Activated naive CD8-positive, alpha-beta T cell treated with anti-CD3 and anti-CD28 coated beads, Interleukin-2, amount 10 ng/mL, durations not matched to agents 7 days and 5 days (primary cell): Measurements from ENCODE around the gene GIMAP1. TPM values are rescaled to one million over a fixed set of nuclear protein-coding genes. Genes with fewer than 3 reads are reported as not detected.
A peak's percentile ranks its signal among the peaks of the same experiment; 100 is the strongest.

ENCODE experiments used
- ATAC-seq: fragments of 150-1000 bp; cut with Tn5 transposase; one replicate; pipeline ENCODE4 v1.10.0; 2021; ENCODE audit warnings: low read depth, moderate library complexity
- POLR2A ChIA-PET: fragments of 350-600 bp; sonication (Branson Sonifier 250); formaldehyde crosslinking; loops from one replicate; lab custom pipeline; 2021; ENCODE audit warnings: antibody characterized with exemption; lab: Charles Lee
- DNase-seq: peaks from one replicate; pipeline ENCODE4 v3.0.0; 2021
- H3K27ac Mint-ChIP-seq: one replicate; pipeline ENCODE4 v1.8.0; 2022; ENCODE audit warnings: mild to moderate bottlenecking, mixed read lengths
- H3K27me3 Mint-ChIP-seq: one replicate; pipeline ENCODE4 v1.8.0; 2022; ENCODE audit warnings: mild to moderate bottlenecking, moderate library complexity, mixed read lengths
- H3K36me3 Mint-ChIP-seq: one replicate; pipeline ENCODE4 v1.8.0; 2021; ENCODE audit warnings: mild to moderate bottlenecking, mixed read lengths
- H3K4me1 Mint-ChIP-seq: one replicate; pipeline ENCODE4 v1.8.0; 2021; ENCODE audit warnings: mixed read lengths
- H3K4me3 Mint-ChIP-seq: one replicate; pipeline ENCODE4 v1.8.0; 2022; ENCODE audit warnings: mild to moderate bottlenecking, moderate library complexity, mixed read lengths
- H3K9me3 Mint-ChIP-seq: one replicate; pipeline ENCODE4 v1.8.0; 2021; ENCODE audit warnings: mixed read lengths
- total RNA-seq, 2 experiments: library from RNA; stranded (reverse); gene quantifications; one replicate each; pipeline ENCODE4 v1.2.3, GENCODE V29; 2021

GIMAP1 gene
- total RNA-seq, 2 experiments from 2014 or later = 42.1 to 43.0 TPM

GRCh38 chr7:150695654-150696053, 20.8 kb upstream of the GIMAP1 start:
- no peak overlapping the region for H3K4me3 Mint-ChIP-seq
- H3K27ac Mint-ChIP-seq = peak overlapping the region; percentile 54

GRCh38 chr7:150703209-150703608, 13.2 kb upstream of the GIMAP1 start:
- Mint-ChIP-seq H3K27me3 (no peaks in the 10 kb centered on the region), H3K27ac (no peak overlapping the region), H3K4me1 (peaks cover 4% of the 10 kb centered on the region), H3K9me3 (peaks cover 41% of the 10 kb centered on the region), H3K36me3 (peaks cover 62% of the 10 kb centered on the region), H3K4me3 (no peak overlapping the region)
- DNase-seq (no peak), ATAC-seq (no peak)
- POLR2A ChIA-PET = interaction anchor here (1.7 kb wide), 1 partner anchor 12 kb away, joined by 5 read pairs; no protein-coding TSS in a partner anchor

More at GRCh38 chr7:150695654-150696053, 20.8 kb upstream of the GIMAP1 start:
- H3K36me3 Mint-ChIP-seq = peaks cover 74% of the 10 kb centered on the region
- POLR2A ChIA-PET = no interaction called here
- H3K27me3 Mint-ChIP-seq = no peaks in the 10 kb centered on the region
- no peak for DNase-seq
- peaks cover 46% of the 10 kb centered on the region for H3K9me3 Mint-ChIP-seq
- peaks cover 18% of the 10 kb centered on the region for H3K4me1 Mint-ChIP-seq
- no peak for ATAC-seq

- peak overlapping the region; percentile 84 for H3K4me3 Mint-ChIP-seq
- H3K27ac Mint-ChIP-seq = peak overlapping the region; percentile 87
- H3K27me3 Mint-ChIP-seq = no peaks in the 10 kb centered on the region
- H3K36me3 Mint-ChIP-seq = peaks cover 52% of the 10 kb centered on the region
- POLR2A ChIA-PET = interaction anchor here (1.0 to 4.2 kb wide), 17 partner anchors 12 to 266 kb away, joined by 3 to 33 read pairs (median 9); partner anchors contain the start of genes GIMAP2, GIMAP5 and GIMAP7
- peaks cover 38% of the 10 kb centered on the region for H3K4me1 Mint-ChIP-seq
- ATAC-seq (peak; percentile 32), DNase-seq (no peak)
- peaks cover 18% of the 10 kb centered on the region for H3K9me3 Mint-ChIP-seq
Measured at GRCh38 chr7:150715293-150715692, 1.1 kb upstream of the GIMAP1 start.

GRCh38 chr7:150715738-150716137, 675 bp upstream of the GIMAP1 start:
- Mint-ChIP-seq H3K9me3 (peaks cover 18% of the 10 kb centered on the region), H3K4me1 (peaks cover 38% of the 10 kb centered on the region), H3K36me3 (peaks cover 54% of the 10 kb centered on the region), H3K4me3 (peak overlapping the region; percentile 84), H3K27me3 (no peaks in the 10 kb centered on the region), H3K27ac (peak overlapping the region; percentile 87)
- no peak for DNase-seq
- POLR2A ChIA-PET = interaction anchor here (0.5 to 4.2 kb wide), 29 partner anchors 12 to 267 kb away, joined by 3 to 37 read pairs (median 5); partner anchors contain the start of genes GIMAP2, GIMAP5, GIMAP6 and GIMAP7
- no peak for ATAC-seq

- Mint-ChIP-seq H3K27ac (peak overlapping the region; percentile 87), H3K4me3 (peak overlapping the region; percentile 84), H3K27me3 (no peaks in the 10 kb centered on the region), H3K4me1 (peaks cover 45% of the 10 kb centered on the region), H3K9me3 (peaks cover 18% of the 10 kb centered on the region), H3K36me3 (peaks cover 66% of the 10 kb centered on the region)
- POLR2A ChIA-PET = interaction anchor here (0.6 to 4.2 kb wide), 18 partner anchors 8 to 284 kb away, joined by 3 to 37 read pairs (median 8); partner anchors contain the start of genes GIMAP2, GIMAP5 and GIMAP7
- DNase-seq (no peak), ATAC-seq (no peak)
Measured at GRCh38 chr7:150716939-150717338, 526 bp downstream of the GIMAP1 start.

- H3K4me1 Mint-ChIP-seq = peaks cover 53% of the 10 kb centered on the region
- H3K36me3 Mint-ChIP-seq = peaks cover 68% of the 10 kb centered on the region
- no peak for DNase-seq
- H3K4me3 Mint-ChIP-seq = peak overlapping the region; percentile 84
- H3K9me3 Mint-ChIP-seq = peaks cover 11% of the 10 kb centered on the region
- H3K27me3 Mint-ChIP-seq = no peaks in the 10 kb centered on the region
- ATAC-seq = no peak
- H3K27ac Mint-ChIP-seq = peak overlapping the region; percentile 87
- POLR2A ChIA-PET = interaction anchor here (0.7 to 4.2 kb wide), 16 partner anchors 10 to 285 kb away, joined by 3 to 37 read pairs (median 6); partner anchors contain the start of genes GIMAP2, GIMAP4, GIMAP5 and GIMAP6
Measured at GRCh38 chr7:150717814-150718420, 1.5 kb downstream of the GIMAP1 start.

GRCh38 chr7:150719436-150719835, 3.0 kb downstream of the GIMAP1 start:
- Mint-ChIP-seq H3K36me3 (peaks cover 73% of the 10 kb centered on the region), H3K4me1 (peaks cover 62% of the 10 kb centered on the region), H3K27me3 (no peaks in the 10 kb centered on the region), H3K4me3 (peak overlapping the region; percentile 84), H3K9me3 (peaks cover 6% of the 10 kb centered on the region), H3K27ac (peak overlapping the region; percentile 78)
- ATAC-seq (no peak), DNase-seq (no peak)
- POLR2A ChIA-PET = interaction anchor here (0.8 kb wide), 1 partner anchor 90 kb away, joined by 3 read pairs; no protein-coding TSS in a partner anchor

- no peak for DNase-seq
- Mint-ChIP-seq H3K9me3 (peaks cover 6% of the 10 kb centered on the region), H3K27ac (peak overlapping the region; percentile 78), H3K4me1 (peaks cover 58% of the 10 kb centered on the region), H3K36me3 (peaks cover 79% of the 10 kb centered on the region), H3K4me3 (peak overlapping the region; percentile 84), H3K27me3 (no peaks in the 10 kb centered on the region)
- ATAC-seq = no peak
- POLR2A ChIA-PET = interaction anchor here (1.1 to 4.2 kb wide), 2 partner anchors 12 to 205 kb away, joined by 5 to 23 read pairs; partner anchors contain the start of gene GIMAP7
Measured at GRCh38 chr7:150719960-150720891, 3.8 kb downstream of the GIMAP1 start.

- H3K4me1 Mint-ChIP-seq = peaks cover 57% of the 10 kb centered on the region
- POLR2A ChIA-PET = interaction anchor here (4.2 kb wide), 1 partner anchor 10 kb away, joined by 23 read pairs; no protein-coding TSS in a partner anchor
- H3K4me3 Mint-ChIP-seq = peak overlapping the region; percentile 61
- peaks cover 89% of the 10 kb centered on the region for H3K36me3 Mint-ChIP-seq
- DNase-seq (no peak), ATAC-seq (peak; percentile 13)
- H3K9me3 Mint-ChIP-seq = peaks cover 14% of the 10 kb centered on the region
- H3K27me3 Mint-ChIP-seq = no peaks in the 10 kb centered on the region
- peak overlapping the region; percentile 39 for H3K27ac Mint-ChIP-seq
Measured at GRCh38 chr7:150721970-150722373, 5.6 kb downstream of the GIMAP1 start.

- POLR2A ChIA-PET = interaction anchor here (1.2 to 4.2 kb wide), 3 partner anchors 10 to 271 kb away, joined by 3 to 23 read pairs (median 5); partner anchors contain the start of gene GIMAP5
- DNase-seq (no peak), ATAC-seq (peak; percentile 23)
- H3K27me3 Mint-ChIP-seq = no peaks in the 10 kb centered on the region
- peaks cover 16% of the 10 kb centered on the region for H3K9me3 Mint-ChIP-seq
- H3K4me1 Mint-ChIP-seq = peaks cover 58% of the 10 kb centered on the region
- H3K27ac Mint-ChIP-seq = peak overlapping the region; percentile 39
- peaks cover 91% of the 10 kb centered on the region for H3K36me3 Mint-ChIP-seq
- peak overlapping the region; percentile 61 for H3K4me3 Mint-ChIP-seq
Measured at GRCh38 chr7:150722431-150722931, 6.1 kb downstream of the GIMAP1 start.

- no peak for ATAC-seq
- H3K4me3 Mint-ChIP-seq = peak overlapping the region; percentile 61
- POLR2A ChIA-PET = interaction anchor here (0.7 to 4.2 kb wide), 4 partner anchors 9 to 273 kb away, joined by 3 to 23 read pairs (median 4); partner anchors contain the start of genes GIMAP5 and GIMAP8
- no peak for DNase-seq
- H3K36me3 Mint-ChIP-seq = peaks cover 93% of the 10 kb centered on the region
- peaks cover 56% of the 10 kb centered on the region for H3K4me1 Mint-ChIP-seq
- no peaks in the 10 kb centered on the region for H3K27me3 Mint-ChIP-seq
- H3K27ac Mint-ChIP-seq = peak overlapping the region; percentile 57
- peaks cover 22% of the 10 kb centered on the region for H3K9me3 Mint-ChIP-seq
Measured at GRCh38 chr7:150723467-150723866, 7.1 kb downstream of the GIMAP1 start.

GRCh38 chr7:150727381-150727780, 11.0 kb downstream of the GIMAP1 start:
- ATAC-seq (no peak), DNase-seq (no peak)
- Mint-ChIP-seq H3K4me3 (no peak overlapping the region), H3K9me3 (peaks cover 30% of the 10 kb centered on the region), H3K4me1 (peaks cover 53% of the 10 kb centered on the region), H3K27ac (peak overlapping the region; percentile 3), H3K36me3 (peaks cover 71% of the 10 kb centered on the region), H3K27me3 (no peaks in the 10 kb centered on the region)
- POLR2A ChIA-PET = interaction anchor here (0.9 to 1.0 kb wide), 2 partner anchors 10 to 274 kb away, joined by 3 to 4 read pairs; no protein-coding TSS in a partner anchor
